ENCODE data around the gene RGS9BP.
"Not testable (repeated sequence)": the region's sequence is repeated elsewhere in the genome, so short reads cannot be mapped to it uniquely, and the experiment has no call there.

The RGS9BP gene

GRCh38 chr19:32695506-32695905, 19.9 kb downstream of the RGS9BP start:
- Histone ChIP-seq H3K4me1 (ENCODE audit: control insufficient read depth, insufficient read depth, low read length, unreplicated experiment) (peaks cover 14% of the 10 kb centered on the region), H3K79me2 (ENCODE audit: control insufficient read depth, insufficient read depth, low read length, unreplicated experiment) (peaks cover 61% of the 10 kb centered on the region)
- H3K27me3 ChIP-seq (ENCODE audit: insufficient read depth, low read length); H3K27ac ChIP-seq (ENCODE audit: low read depth, low read length); H3K36me3 ChIP-seq (ENCODE audit: insufficient read depth, low read length); H3K4me3 ChIP-seq (ENCODE audit: low read depth, low read length); H2AFZ ChIP-seq (ENCODE audit: low read length, unreplicated experiment): not testable (repeated sequence)

- not testable (repeated sequence) for H3K4me3 ChIP-seq (ENCODE audit: low read depth, low read length); H3K36me3 ChIP-seq (ENCODE audit: insufficient read depth, low read length); H3K27me3 ChIP-seq (ENCODE audit: insufficient read depth, low read length); H3K27ac ChIP-seq (ENCODE audit: low read depth, low read length); H2AFZ ChIP-seq (ENCODE audit: low read length, unreplicated experiment); H3K4me1 ChIP-seq (ENCODE audit: control insufficient read depth, insufficient read depth, low read length, unreplicated experiment)
- peaks cover 63% of the 10 kb centered on the region for H3K79me2 ChIP-seq (ENCODE audit: control insufficient read depth, insufficient read depth, low read length, unreplicated experiment)
Measured at GRCh38 chr19:32696771-32697170, 21.1 kb downstream of the RGS9BP start.

- H3K79me2 ChIP-seq (ENCODE audit: control insufficient read depth, insufficient read depth, low read length, unreplicated experiment): peaks cover 47% of the 10 kb centered on the region
- H3K36me3 ChIP-seq (ENCODE audit: insufficient read depth, low read length): peaks cover 17% of the 10 kb centered on the region; the same call in 1 of the 2 replicates
Measured at GRCh38 chr19:32700129-32700528, 24.5 kb downstream of the RGS9BP start.

GRCh38 chr19:32702010-32702409, 26.4 kb downstream of the RGS9BP start:
- Histone ChIP-seq H2AFZ (ENCODE audit: low read length, unreplicated experiment) (no peak overlapping the region), H3K4me1 (ENCODE audit: control insufficient read depth, insufficient read depth, low read length, unreplicated experiment) (no peaks in the 10 kb centered on the region), H3K79me2 (ENCODE audit: control insufficient read depth, insufficient read depth, low read length, unreplicated experiment) (peaks cover 47% of the 10 kb centered on the region), H3K27ac (ENCODE audit: low read depth, low read length) (no peak overlapping the region), H3K27me3 (ENCODE audit: insufficient read depth, low read length) (no peaks in the 10 kb centered on the region), H3K36me3 (ENCODE audit: insufficient read depth, low read length) (peaks cover 21% of the 10 kb centered on the region), H3K4me3 (ENCODE audit: low read depth, low read length) (no peak overlapping the region)

More at GRCh38 chr19:32700129-32700528, 24.5 kb downstream of the RGS9BP start:
- H3K27me3 ChIP-seq (ENCODE audit: insufficient read depth, low read length); H3K27ac ChIP-seq (ENCODE audit: low read depth, low read length); H3K4me1 ChIP-seq (ENCODE audit: control insufficient read depth, insufficient read depth, low read length, unreplicated experiment); H3K4me3 ChIP-seq (ENCODE audit: low read depth, low read length); H2AFZ ChIP-seq (ENCODE audit: low read length, unreplicated experiment): not testable (repeated sequence)

- H3K79me2 ChIP-seq (ENCODE audit: control insufficient read depth, insufficient read depth, low read length, unreplicated experiment): peaks cover 41% of the 10 kb centered on the region
Measured at GRCh38 chr19:32704006-32704405, 28.4 kb downstream of the RGS9BP start.

GRCh38 chr19:32708457-32708856, 32.8 kb downstream of the RGS9BP start:
- H2AFZ ChIP-seq (ENCODE audit: low read length, unreplicated experiment): no peak overlapping the region
- H3K27me3 ChIP-seq (ENCODE audit: insufficient read depth, low read length): no peaks in the 10 kb centered on the region
- H3K4me1 ChIP-seq (ENCODE audit: control insufficient read depth, insufficient read depth, low read length, unreplicated experiment): no peaks in the 10 kb centered on the region
- peaks cover 28% of the 10 kb centered on the region for H3K79me2 ChIP-seq (ENCODE audit: control insufficient read depth, insufficient read depth, low read length, unreplicated experiment)
- H3K4me3 ChIP-seq (ENCODE audit: low read depth, low read length): no peak overlapping the region
- H3K27ac ChIP-seq (ENCODE audit: low read depth, low read length): no peak overlapping the region
- peaks cover 21% of the 10 kb centered on the region for H3K36me3 ChIP-seq (ENCODE audit: insufficient read depth, low read length)

More at GRCh38 chr19:32704006-32704405, 28.4 kb downstream of the RGS9BP start:
- H3K27ac ChIP-seq (ENCODE audit: low read depth, low read length); H3K4me1 ChIP-seq (ENCODE audit: control insufficient read depth, insufficient read depth, low read length, unreplicated experiment); H2AFZ ChIP-seq (ENCODE audit: low read length, unreplicated experiment); H3K4me3 ChIP-seq (ENCODE audit: low read depth, low read length); H3K27me3 ChIP-seq (ENCODE audit: insufficient read depth, low read length): not testable (repeated sequence)
- H3K36me3 ChIP-seq (ENCODE audit: insufficient read depth, low read length): peaks cover 24% of the 10 kb centered on the region

GRCh38 chr19:32709032-32709431, 33.4 kb downstream of the RGS9BP start:
- Histone ChIP-seq H3K36me3 (ENCODE audit: insufficient read depth, low read length) (peaks cover 17% of the 10 kb centered on the region), H3K4me1 (ENCODE audit: control insufficient read depth, insufficient read depth, low read length, unreplicated experiment) (no peaks in the 10 kb centered on the region), H3K79me2 (ENCODE audit: control insufficient read depth, insufficient read depth, low read length, unreplicated experiment) (peaks cover 24% of the 10 kb centered on the region), H3K27ac (ENCODE audit: low read depth, low read length) (no peak overlapping the region), H3K27me3 (ENCODE audit: insufficient read depth, low read length) (no peaks in the 10 kb centered on the region), H3K4me3 (ENCODE audit: low read depth, low read length) (no peak overlapping the region), H2AFZ (ENCODE audit: low read length, unreplicated experiment) (no peak overlapping the region)

- H3K27me3 ChIP-seq (ENCODE audit: insufficient read depth, low read length): no peaks in the 10 kb centered on the region
- peaks cover 9% of the 10 kb centered on the region; the same call in 1 of the 2 replicates for H3K36me3 ChIP-seq (ENCODE audit: insufficient read depth, low read length)
- no peaks in the 10 kb centered on the region for H3K4me1 ChIP-seq (ENCODE audit: control insufficient read depth, insufficient read depth, low read length, unreplicated experiment)
- H3K27ac ChIP-seq (ENCODE audit: low read depth, low read length): no peak overlapping the region
- H3K4me3 ChIP-seq (ENCODE audit: low read depth, low read length): no peak overlapping the region
- peaks cover 9% of the 10 kb centered on the region for H3K79me2 ChIP-seq (ENCODE audit: control insufficient read depth, insufficient read depth, low read length, unreplicated experiment)
- no peak overlapping the region for H2AFZ ChIP-seq (ENCODE audit: low read length, unreplicated experiment)
Measured at GRCh38 chr19:32711747-32712146, 36.1 kb downstream of the RGS9BP start.

- H3K27me3 ChIP-seq (ENCODE audit: insufficient read depth, low read length); H3K36me3 ChIP-seq (ENCODE audit: insufficient read depth, low read length); H3K79me2 ChIP-seq (ENCODE audit: control insufficient read depth, insufficient read depth, low read length, unreplicated experiment); H2AFZ ChIP-seq (ENCODE audit: low read length, unreplicated experiment); H3K4me3 ChIP-seq (ENCODE audit: low read depth, low read length); H3K4me1 ChIP-seq (ENCODE audit: control insufficient read depth, insufficient read depth, low read length, unreplicated experiment); H3K27ac ChIP-seq (ENCODE audit: low read depth, low read length): not testable (repeated sequence)
Measured at GRCh38 chr19:32716203-32716602, 40.6 kb downstream of the RGS9BP start.

GRCh38 chr19:32717496-32717895, 41.8 kb downstream of the RGS9BP start:
- no peak overlapping the region for H3K27ac ChIP-seq (ENCODE audit: low read depth, low read length)
- no peaks in the 10 kb centered on the region for H3K4me1 ChIP-seq (ENCODE audit: control insufficient read depth, insufficient read depth, low read length, unreplicated experiment)
- no peaks in the 10 kb centered on the region for H3K27me3 ChIP-seq (ENCODE audit: insufficient read depth, low read length)
- H3K4me3 ChIP-seq (ENCODE audit: low read depth, low read length): no peak overlapping the region
- H3K79me2 ChIP-seq (ENCODE audit: control insufficient read depth, insufficient read depth, low read length, unreplicated experiment): no peaks in the 10 kb centered on the region
- no peaks in the 10 kb centered on the region for H3K36me3 ChIP-seq (ENCODE audit: insufficient read depth, low read length)
- no peak overlapping the region for H2AFZ ChIP-seq (ENCODE audit: low read length, unreplicated experiment)

GRCh38 chr19:32718286-32718685, 42.6 kb downstream of the RGS9BP start:
- Histone ChIP-seq H3K79me2 (ENCODE audit: control insufficient read depth, insufficient read depth, low read length, unreplicated experiment) (no peaks in the 10 kb centered on the region), H3K27ac (ENCODE audit: low read depth, low read length) (no peak overlapping the region), H3K36me3 (ENCODE audit: insufficient read depth, low read length) (no peaks in the 10 kb centered on the region), H2AFZ (ENCODE audit: low read length, unreplicated experiment) (no peak overlapping the region), H3K4me3 (ENCODE audit: low read depth, low read length) (no peak overlapping the region), H3K4me1 (ENCODE audit: control insufficient read depth, insufficient read depth, low read length, unreplicated experiment) (no peaks in the 10 kb centered on the region), H3K27me3 (ENCODE audit: insufficient read depth, low read length) (no peaks in the 10 kb centered on the region)

Measured in ACC112 (cell line).